GM12892 (cell line): Measurements from ENCODE around the gene FOXL3.

ENCODE experiments used
- DNase-seq: peaks from one replicate; pipeline ENCODE4 v3.0.0; 2011; ENCODE audit not compliant: insufficient read length
- FAIRE-seq: peaks from 2 replicates; lab custom pipeline; 2011; peaks lifted over from hg19 to GRCh38; lab: Jason Lieb, UNC
- POLR2A ChIP-seq: IDR thresholded peaks from 2 replicates; pipeline ENCODE4 v1.6.1; 2011; ENCODE audit warnings: low read depth, low read length, control low read depth
- POLR2AphosphoS5 ChIP-seq: IDR thresholded peaks from 2 replicates; pipeline ENCODE4 v1.6.1; 2011; ENCODE audit warnings: low read depth, low read length, control low read depth
- TAF1 ChIP-seq: IDR thresholded peaks from 2 replicates; pipeline ENCODE4 v1.6.1; 2011; ENCODE audit warnings: low read depth, mild to moderate bottlenecking, control low read depth, low read length, borderline replicate concordance

FOXL3 gene

GRCh38 chr7:318476-318875, 28.5 kb downstream of the FOXL3 start:
- DNase-seq (no peak), FAIRE-seq (no peak)
- no peak for TF ChIP-seq TAF1
- no peak for TF ChIP-seq POLR2AphosphoS5
- no peak for TF ChIP-seq POLR2A

- DNase-seq: no peak
- no peak for FAIRE-seq
- TF ChIP-seq POLR2AphosphoS5 (no peak), TAF1 (no peak), POLR2A (no peak)
These were observed 29.1 kb downstream of the FOXL3 start for GRCh38 chr7:318878-319661.

GRCh38 chr7:320297-320696, 30.3 kb downstream of the FOXL3 start:
- DNase-seq (no peak), FAIRE-seq (no peak)
- TF ChIP-seq TAF1 (no peak), POLR2A (no peak), POLR2AphosphoS5 (no peak)

DNA sequence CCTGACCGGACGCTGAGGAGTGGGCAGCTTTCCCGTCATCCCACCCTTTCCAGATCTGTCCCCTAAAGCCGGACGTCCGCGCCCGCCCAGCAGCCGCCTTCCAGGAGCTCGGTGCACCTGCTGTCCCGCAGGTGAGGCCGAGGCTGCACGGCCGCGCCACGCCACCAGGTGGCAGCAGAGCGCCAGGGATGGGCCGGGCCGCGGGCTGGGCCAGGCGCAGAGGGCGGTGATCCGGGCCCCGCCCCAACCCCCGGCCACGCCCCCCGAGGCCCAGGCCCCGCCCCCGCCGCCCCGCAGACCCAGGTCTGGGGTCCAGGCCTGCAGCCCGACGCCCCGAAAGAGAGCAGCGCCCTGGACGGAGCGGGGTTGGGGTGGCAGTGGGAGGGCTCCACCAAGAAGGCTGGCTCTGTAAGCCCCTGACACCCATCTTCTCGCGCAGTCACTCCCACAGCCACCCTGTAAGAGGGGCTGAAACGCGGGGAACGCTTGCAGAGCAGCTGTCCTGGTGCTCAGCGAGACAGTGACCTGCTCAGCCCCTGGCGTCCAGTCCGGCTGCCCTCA, 32.2 kb downstream of the FOXL3 start:
- FAIRE-seq (no peak), DNase-seq (peak; percentile 83)
- TF ChIP-seq TAF1: no peak
- no peak for TF ChIP-seq POLR2AphosphoS5
- no peak for TF ChIP-seq POLR2A

DNA sequence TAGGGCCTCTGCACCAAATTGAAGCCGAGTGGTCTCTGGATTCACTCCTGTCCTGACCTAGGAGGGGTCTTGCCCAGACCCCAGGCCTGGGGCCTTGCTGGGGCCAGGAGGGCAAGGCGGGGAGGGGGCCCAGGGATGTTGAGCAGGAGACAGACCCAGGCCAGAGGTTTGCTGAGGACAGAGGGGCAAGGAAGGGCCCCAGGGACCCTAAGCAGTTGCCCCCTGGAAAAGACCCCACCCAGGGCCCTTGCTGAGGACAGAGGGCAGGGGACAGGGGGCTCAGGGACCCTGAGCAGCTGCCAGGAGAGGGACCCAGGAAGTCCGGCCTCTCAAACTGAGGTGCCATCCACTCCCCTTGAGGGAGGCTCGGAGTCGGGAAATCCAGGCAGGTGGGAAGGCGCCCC, 32.7 kb downstream of the FOXL3 start:
- DNase-seq (no peak), FAIRE-seq (no peak)

DNA sequence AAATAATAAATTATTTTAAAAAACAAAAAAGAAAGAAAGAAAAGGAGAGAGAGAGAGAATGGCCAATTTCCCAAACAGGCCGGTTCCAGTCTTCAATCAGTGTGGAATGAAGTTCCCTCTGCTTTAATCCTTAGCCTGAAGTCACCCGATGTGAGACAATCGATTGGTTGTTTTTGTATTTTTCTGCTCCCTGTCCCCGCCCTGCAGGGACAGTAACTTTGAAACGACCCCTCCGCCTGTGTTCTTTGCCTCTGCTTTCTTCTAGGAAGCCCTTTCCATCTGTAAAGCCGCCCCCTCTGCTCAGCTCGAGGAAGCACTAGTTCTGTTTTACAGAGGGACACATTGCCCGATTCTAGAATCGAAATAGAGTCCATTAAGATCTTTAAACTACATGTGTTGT, 33.4 kb downstream of the FOXL3 start:
- no peak for FAIRE-seq

More for the DNA sequence above, 32.7 kb downstream of the FOXL3 start:
- TF ChIP-seq TAF1: no peak

GRCh38 chr7:324011-324410, 34.0 kb downstream of the FOXL3 start:
- FAIRE-seq (no peak), DNase-seq (no peak)
- TF ChIP-seq POLR2AphosphoS5: no peak
- no peak for TF ChIP-seq POLR2A

More for the DNA sequence above, 33.4 kb downstream of the FOXL3 start:
- TF ChIP-seq TAF1 (no peak), POLR2A (no peak), POLR2AphosphoS5 (no peak)
- DNase-seq: no peak

DNA sequence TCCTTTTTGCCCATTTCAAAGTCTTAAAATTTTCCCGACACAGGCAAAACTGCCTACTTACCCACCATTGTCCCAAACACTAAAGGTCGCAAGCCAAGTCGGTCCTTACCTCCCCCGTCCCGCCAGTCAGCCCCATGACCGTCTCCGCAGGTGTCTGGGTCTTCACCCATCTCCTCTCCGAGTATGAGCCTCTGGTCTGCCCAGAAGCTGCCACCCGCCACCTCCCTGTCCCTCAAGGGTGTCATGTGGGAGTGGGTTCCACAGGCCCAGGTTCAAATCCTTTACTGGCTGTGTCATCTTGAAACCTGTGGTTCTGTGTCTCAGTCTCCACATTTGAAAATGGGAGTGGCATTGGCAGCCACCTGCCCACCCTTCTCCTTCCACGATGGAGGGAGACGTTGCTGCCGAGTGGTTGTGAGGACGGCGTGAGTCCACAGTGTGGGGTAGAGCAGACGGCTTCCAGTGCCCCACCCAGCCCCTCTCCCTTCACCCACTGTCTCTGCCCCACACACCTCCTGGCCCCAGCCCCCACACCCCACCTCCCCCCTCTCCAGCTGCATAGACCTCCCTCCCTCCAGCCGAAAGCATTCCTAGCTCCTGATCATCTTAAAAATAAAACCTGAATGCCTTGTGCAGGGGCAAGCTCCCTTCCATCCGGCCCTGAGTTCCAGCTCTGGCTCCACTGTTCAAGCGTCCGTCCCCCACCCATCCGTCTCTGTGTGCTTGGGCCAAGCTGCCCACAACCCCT, 35.3 kb downstream of the FOXL3 start:
- no peak for DNase-seq
- no peak for TF ChIP-seq TAF1
- no peak for TF ChIP-seq POLR2A
- no peak for TF ChIP-seq POLR2AphosphoS5
- FAIRE-seq: no peak

DNA sequence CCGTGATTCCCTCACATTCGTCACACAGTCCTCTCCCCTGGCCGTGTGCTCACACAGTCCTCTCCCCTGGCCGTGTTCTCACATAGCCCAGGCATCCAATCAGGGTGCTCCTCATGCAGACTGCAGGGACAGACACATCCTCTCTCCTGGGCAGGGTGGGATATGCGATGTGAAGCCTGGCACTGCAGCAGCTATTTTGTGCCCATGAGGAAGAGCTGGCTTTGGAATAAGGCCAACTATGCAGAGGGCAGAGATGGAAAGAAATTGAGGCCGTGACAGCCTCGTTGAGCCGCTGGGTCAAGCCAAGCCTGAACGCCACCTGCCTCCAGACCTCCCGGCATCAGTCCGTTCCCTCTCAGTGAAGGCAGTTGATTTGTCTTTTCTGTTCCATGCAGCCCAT, 35.8 kb downstream of the FOXL3 start:
- TF ChIP-seq POLR2A: no peak
- TF ChIP-seq POLR2AphosphoS5: no peak
- no peak for TF ChIP-seq TAF1
- DNase-seq (no peak), FAIRE-seq (no peak)

- TF ChIP-seq POLR2AphosphoS5: no peak
- TF ChIP-seq POLR2A: no peak
- no peak for TF ChIP-seq TAF1
- no peak for FAIRE-seq
- no peak for DNase-seq
These were observed 36.3 kb downstream of the FOXL3 start for GRCh38 chr7:326273-326672.

GRCh38 chr7:326809-327232, 36.9 kb downstream of the FOXL3 start:
- FAIRE-seq (no peak), DNase-seq (no peak)
- no peak for TF ChIP-seq TAF1
- no peak for TF ChIP-seq POLR2AphosphoS5
- no peak for TF ChIP-seq POLR2A

- TF ChIP-seq POLR2A (no peak), TAF1 (no peak), POLR2AphosphoS5 (no peak)
- no peak for DNase-seq
- FAIRE-seq: no peak
These were observed 37.4 kb downstream of the FOXL3 start for GRCh38 chr7:327233-327931.
